ENCODE results near the gene PKNOX2.

The PKNOX2 gene

GRCh38 chr11:125378571-125378970, 214.0 kb downstream of the PKNOX2 start:
- no peaks in the 10 kb centered on the region for H3K9me3 Mint-ChIP-seq
- no peaks in the 10 kb centered on the region for H3K36me3 Mint-ChIP-seq (ENCODE audit: low read depth)
- no peaks in the 10 kb centered on the region for H3K4me1 Mint-ChIP-seq (ENCODE audit: low read depth)
- H3K27ac Mint-ChIP-seq, result no peak overlapping the region
- H3K4me3 Mint-ChIP-seq, result no peak overlapping the region
- peaks cover 34% of the 10 kb centered on the region for H3K27me3 Mint-ChIP-seq

GRCh38 chr11:125379565-125379964, 215.0 kb downstream of the PKNOX2 start:
- Mint-ChIP-seq H3K36me3 (ENCODE audit: low read depth) (no peaks in the 10 kb centered on the region), H3K4me3 (no peak overlapping the region), H3K27ac (no peak overlapping the region), H3K4me1 (ENCODE audit: low read depth) (no peaks in the 10 kb centered on the region), H3K9me3 (no peaks in the 10 kb centered on the region), H3K27me3 (peaks cover 32% of the 10 kb centered on the region)

GRCh38 chr11:125379981-125380380, 215.4 kb downstream of the PKNOX2 start:
- no peak overlapping the region for H3K27ac Mint-ChIP-seq
- H3K4me1 Mint-ChIP-seq (ENCODE audit: low read depth), result no peaks in the 10 kb centered on the region
- peaks cover 35% of the 10 kb centered on the region for H3K27me3 Mint-ChIP-seq
- H3K9me3 Mint-ChIP-seq, result no peaks in the 10 kb centered on the region
- no peaks in the 10 kb centered on the region for H3K36me3 Mint-ChIP-seq (ENCODE audit: low read depth)
- H3K4me3 Mint-ChIP-seq, result no peak overlapping the region

- H3K4me1 Mint-ChIP-seq (ENCODE audit: low read depth), result no peaks in the 10 kb centered on the region
- H3K36me3 Mint-ChIP-seq (ENCODE audit: low read depth), result no peaks in the 10 kb centered on the region
- H3K27me3 Mint-ChIP-seq, result peaks cover 28% of the 10 kb centered on the region
- no peaks in the 10 kb centered on the region for H3K9me3 Mint-ChIP-seq
- no peak overlapping the region for H3K4me3 Mint-ChIP-seq
- H3K27ac Mint-ChIP-seq, result no peak overlapping the region
These were observed 216.3 kb downstream of the PKNOX2 start for GRCh38 chr11:125380756-125381445.

- Mint-ChIP-seq H3K36me3 (ENCODE audit: low read depth) (no peaks in the 10 kb centered on the region), H3K4me1 (ENCODE audit: low read depth) (no peaks in the 10 kb centered on the region), H3K27ac (no peak overlapping the region), H3K27me3 (peaks cover 25% of the 10 kb centered on the region), H3K4me3 (no peak overlapping the region), H3K9me3 (no peaks in the 10 kb centered on the region)
These were observed 217.0 kb downstream of the PKNOX2 start for GRCh38 chr11:125381499-125382044.

- Mint-ChIP-seq H3K4me3 (no peak overlapping the region), H3K9me3 (no peaks in the 10 kb centered on the region), H3K4me1 (ENCODE audit: low read depth) (no peaks in the 10 kb centered on the region), H3K27ac (no peak overlapping the region), H3K27me3 (peaks cover 20% of the 10 kb centered on the region), H3K36me3 (ENCODE audit: low read depth) (no peaks in the 10 kb centered on the region)
These were observed 217.8 kb downstream of the PKNOX2 start for GRCh38 chr11:125382314-125382791.

- H3K4me3 Mint-ChIP-seq, result no peak overlapping the region
- no peak overlapping the region for H3K27ac Mint-ChIP-seq
- H3K36me3 Mint-ChIP-seq (ENCODE audit: low read depth), result no peaks in the 10 kb centered on the region
- peaks cover 16% of the 10 kb centered on the region for H3K27me3 Mint-ChIP-seq
- no peaks in the 10 kb centered on the region for H3K4me1 Mint-ChIP-seq (ENCODE audit: low read depth)
- H3K9me3 Mint-ChIP-seq, result no peaks in the 10 kb centered on the region
These were observed 218.3 kb downstream of the PKNOX2 start for GRCh38 chr11:125382822-125383221.

GRCh38 chr11:125384825-125385224, 220.3 kb downstream of the PKNOX2 start:
- H3K4me1 Mint-ChIP-seq (ENCODE audit: low read depth), result no peaks in the 10 kb centered on the region
- H3K27ac Mint-ChIP-seq, result no peak overlapping the region
- no peaks in the 10 kb centered on the region for H3K36me3 Mint-ChIP-seq (ENCODE audit: low read depth)
- peaks cover 16% of the 10 kb centered on the region for H3K27me3 Mint-ChIP-seq
- no peak overlapping the region for H3K4me3 Mint-ChIP-seq
- H3K9me3 Mint-ChIP-seq, result no peaks in the 10 kb centered on the region

GRCh38 chr11:125387901-125388300, 223.3 kb downstream of the PKNOX2 start:
- Mint-ChIP-seq H3K36me3 (ENCODE audit: low read depth) (no peaks in the 10 kb centered on the region), H3K27ac (no peak overlapping the region), H3K4me1 (ENCODE audit: low read depth) (no peaks in the 10 kb centered on the region), H3K4me3 (no peak overlapping the region), H3K27me3 (peaks cover 21% of the 10 kb centered on the region), H3K9me3 (no peaks in the 10 kb centered on the region)

GRCh38 chr11:125388611-125389010, 224.1 kb downstream of the PKNOX2 start:
- Mint-ChIP-seq H3K9me3 (no peaks in the 10 kb centered on the region), H3K27me3 (peaks cover 21% of the 10 kb centered on the region), H3K27ac (no peak overlapping the region), H3K4me1 (ENCODE audit: low read depth) (no peaks in the 10 kb centered on the region), H3K36me3 (ENCODE audit: low read depth) (no peaks in the 10 kb centered on the region), H3K4me3 (no peak overlapping the region)

- Mint-ChIP-seq H3K36me3 (ENCODE audit: low read depth) (no peaks in the 10 kb centered on the region), H3K4me3 (no peak overlapping the region), H3K27ac (no peak overlapping the region), H3K4me1 (ENCODE audit: low read depth) (no peaks in the 10 kb centered on the region), H3K27me3 (peaks cover 21% of the 10 kb centered on the region), H3K9me3 (no peaks in the 10 kb centered on the region)
These were observed 225.0 kb downstream of the PKNOX2 start for GRCh38 chr11:125389339-125390166.

GRCh38 chr11:125390946-125391345, 226.4 kb downstream of the PKNOX2 start:
- Mint-ChIP-seq H3K4me3 (no peak overlapping the region), H3K9me3 (no peaks in the 10 kb centered on the region), H3K36me3 (ENCODE audit: low read depth) (no peaks in the 10 kb centered on the region), H3K27ac (no peak overlapping the region), H3K27me3 (peaks cover 25% of the 10 kb centered on the region), H3K4me1 (ENCODE audit: low read depth) (no peaks in the 10 kb centered on the region)

- Mint-ChIP-seq H3K27me3 (peaks cover 39% of the 10 kb centered on the region), H3K27ac (no peak overlapping the region), H3K9me3 (no peaks in the 10 kb centered on the region), H3K4me3 (no peak overlapping the region), H3K36me3 (ENCODE audit: low read depth) (no peaks in the 10 kb centered on the region), H3K4me1 (ENCODE audit: low read depth) (no peaks in the 10 kb centered on the region)
These were observed 228.8 kb downstream of the PKNOX2 start for GRCh38 chr11:125393331-125393730.

GRCh38 chr11:125394296-125394695, 229.7 kb downstream of the PKNOX2 start:
- H3K27me3 Mint-ChIP-seq, result peaks cover 44% of the 10 kb centered on the region
- H3K4me3 Mint-ChIP-seq, result no peak overlapping the region
- no peak overlapping the region for H3K27ac Mint-ChIP-seq
- no peaks in the 10 kb centered on the region for H3K9me3 Mint-ChIP-seq
- no peaks in the 10 kb centered on the region for H3K36me3 Mint-ChIP-seq (ENCODE audit: low read depth)
- H3K4me1 Mint-ChIP-seq (ENCODE audit: low read depth), result no peaks in the 10 kb centered on the region

GRCh38 chr11:125397421-125397820, 232.9 kb downstream of the PKNOX2 start:
- H3K4me3 Mint-ChIP-seq, result no peak overlapping the region
- no peaks in the 10 kb centered on the region for H3K4me1 Mint-ChIP-seq (ENCODE audit: low read depth)
- H3K27ac Mint-ChIP-seq, result no peak overlapping the region
- H3K9me3 Mint-ChIP-seq, result no peaks in the 10 kb centered on the region
- H3K36me3 Mint-ChIP-seq (ENCODE audit: low read depth), result no peaks in the 10 kb centered on the region
- H3K27me3 Mint-ChIP-seq, result peaks cover 47% of the 10 kb centered on the region
